NCI-H748 (cell line): ENCODE results near the gene CNKSR2.

ENCODE experiments used
- DNase-seq: peaks from one replicate; lab custom pipeline; 2025; ENCODE audit not compliant: unreplicated experiment; lab: John Stamatoyannopoulos, UW

CNKSR2 gene

GRCh38 chrX:21662761-21663160 lies 288.5 kb downstream of the CNKSR2 start:
- no peak for DNase-seq

- no peak for DNase-seq
Measured at GRCh38 chrX:21666252-21666651, 292.0 kb downstream of the CNKSR2 start.

- no peak for DNase-seq
Measured at GRCh38 chrX:21666679-21667078, 292.5 kb downstream of the CNKSR2 start.

- DNase-seq, result no peak
Measured at GRCh38 chrX:21674430-21675186, 300.4 kb downstream of the CNKSR2 start.

- no peak for DNase-seq
Measured at GRCh38 chrX:21675931-21676330, 301.7 kb downstream of the CNKSR2 start.

- DNase-seq, result no peak
Measured at GRCh38 chrX:21678048-21678612, 303.9 kb downstream of the CNKSR2 start.

- DNase-seq, result no peak
Measured at GRCh38 chrX:21683941-21684340, 309.7 kb downstream of the CNKSR2 start.

GRCh38 chrX:21691512-21692018 lies 317.3 kb downstream of the CNKSR2 start:
- DNase-seq, result no peak

GRCh38 chrX:21698272-21698671 lies 324.1 kb downstream of the CNKSR2 start:
- no peak for DNase-seq

- DNase-seq, result no peak
Measured at GRCh38 chrX:21699136-21699535, 324.9 kb downstream of the CNKSR2 start.

GRCh38 chrX:21700275-21700674 lies 326.1 kb downstream of the CNKSR2 start:
- no peak for DNase-seq

- peak; percentile 85 for DNase-seq
Measured at GRCh38 chrX:21700967-21701366, 326.7 kb downstream of the CNKSR2 start.

- peak; percentile 6 for DNase-seq
Measured at GRCh38 chrX:21702725-21703124, 328.5 kb downstream of the CNKSR2 start.
